ENCODE data around the gene EMX2.

EMX2 gene

DNA sequence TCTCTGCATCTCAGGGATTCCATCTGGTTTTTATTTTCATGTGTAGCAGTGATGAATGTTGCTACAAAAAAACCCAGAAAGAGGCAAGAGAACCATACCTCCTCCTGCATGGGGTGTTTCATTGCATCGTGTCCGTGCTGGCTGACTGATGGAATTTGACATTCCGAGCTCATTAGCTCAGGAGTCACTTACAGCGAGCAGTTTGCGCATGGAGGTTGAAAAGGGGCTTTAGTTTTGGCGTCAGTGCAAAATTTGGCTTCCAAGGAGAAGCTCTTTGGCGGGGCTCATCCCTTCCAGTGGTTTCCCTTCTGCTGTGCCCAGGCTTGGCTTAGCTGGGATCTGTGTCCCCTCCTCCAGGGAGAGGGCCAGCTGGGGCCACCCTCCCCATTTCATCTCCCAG, 25.8 kb downstream of the EMX2 start:
- Histone ChIP-seq H3K4me1 (ENCODE audit: control insufficient read depth, insufficient read depth, low read length) (no peaks in the 10 kb centered on the region), H3K9me3 (ENCODE audit: control insufficient read depth, insufficient read depth, low read depth, low read length) (no peaks in the 10 kb centered on the region), H3K4me3 (ENCODE audit: low read depth, low read length) (no peak overlapping the region), H3K27ac (ENCODE audit: extremely low read depth, low read depth, low read length) (no peak overlapping the region), H3K36me3 (ENCODE audit: control insufficient read depth in 2 of 2, insufficient read depth in 1 of 2, low read length in 2 of 2) (no peaks in the 10 kb centered on the region)
- ChIA-PET POLR2A (no interaction called here), CTCF (interaction anchor here (0.6 to 0.8 kb wide), 2 partner anchors 654 to 672 kb away, joined by 3 read pairs; no protein-coding TSS in a partner anchor)
- TF ChIP-seq, protein P1, sequence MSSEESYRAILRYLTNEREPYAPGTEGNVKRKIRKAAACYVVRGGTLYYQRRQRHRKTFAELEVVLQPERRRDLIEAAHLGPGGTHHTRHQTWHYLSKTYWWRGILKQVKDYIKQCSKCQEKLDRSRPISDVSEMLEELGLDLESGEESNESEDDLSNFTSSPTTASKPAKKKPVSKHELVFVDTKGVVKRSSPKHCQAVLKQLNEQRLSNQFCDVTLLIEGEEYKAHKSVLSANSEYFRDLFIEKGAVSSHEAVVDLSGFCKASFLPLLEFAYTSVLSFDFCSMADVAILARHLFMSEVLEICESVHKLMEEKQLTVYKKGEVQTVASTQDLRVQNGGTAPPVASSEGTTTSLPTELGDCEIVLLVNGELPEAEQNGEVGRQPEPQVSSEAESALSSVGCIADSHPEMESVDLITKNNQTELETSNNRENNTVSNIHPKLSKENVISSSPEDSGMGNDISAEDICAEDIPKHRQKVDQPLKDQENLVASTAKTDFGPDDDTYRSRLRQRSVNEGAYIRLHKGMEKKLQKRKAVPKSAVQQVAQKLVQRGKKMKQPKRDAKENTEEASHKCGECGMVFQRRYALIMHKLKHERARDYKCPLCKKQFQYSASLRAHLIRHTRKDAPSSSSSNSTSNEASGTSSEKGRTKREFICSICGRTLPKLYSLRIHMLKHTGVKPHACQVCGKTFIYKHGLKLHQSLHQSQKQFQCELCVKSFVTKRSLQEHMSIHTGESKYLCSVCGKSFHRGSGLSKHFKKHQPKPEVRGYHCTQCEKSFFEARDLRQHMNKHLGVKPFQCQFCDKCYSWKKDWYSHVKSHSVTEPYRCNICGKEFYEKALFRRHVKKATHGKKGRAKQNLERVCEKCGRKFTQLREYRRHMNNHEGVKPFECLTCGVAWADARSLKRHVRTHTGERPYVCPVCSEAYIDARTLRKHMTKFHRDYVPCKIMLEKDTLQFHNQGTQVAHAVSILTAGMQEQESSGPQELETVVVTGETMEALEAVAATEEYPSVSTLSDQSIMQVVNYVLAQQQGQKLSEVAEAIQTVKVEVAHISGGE (tag by site-specific recombination; conservative IDR thresholded peaks at IDR 0.05; ENCODE audit: low read depth): no peak
- TF ChIP-seq GLI2 (tag by site-specific recombination; IDR thresholded peaks at IDR 0.05; ENCODE audit: borderline replicate concordance, low read depth) (no peak), ZNF624 (tag by site-specific recombination; IDR thresholded peaks at IDR 0.05) (no peak), ZNF48 (tag by site-specific recombination; IDR thresholded peaks at IDR 0.05) (no peak), ZBTB20 (tag by site-specific recombination; IDR thresholded peaks at IDR 0.05) (no peak), ZNF423 (tag by site-specific recombination; IDR thresholded peaks at IDR 0.05) (no peak), ZNF140 (tag by site-specific recombination; IDR thresholded peaks at IDR 0.05) (no peak), MYNN (tag by site-specific recombination; IDR thresholded peaks at IDR 0.05; ENCODE audit: borderline replicate concordance) (no peak), ZNF571 (tag by site-specific recombination; IDR thresholded peaks at IDR 0.05) (no peak), ZNF248 (tag by site-specific recombination; IDR thresholded peaks at IDR 0.05) (no peak)
- TF ChIP-seq, protein P2, sequence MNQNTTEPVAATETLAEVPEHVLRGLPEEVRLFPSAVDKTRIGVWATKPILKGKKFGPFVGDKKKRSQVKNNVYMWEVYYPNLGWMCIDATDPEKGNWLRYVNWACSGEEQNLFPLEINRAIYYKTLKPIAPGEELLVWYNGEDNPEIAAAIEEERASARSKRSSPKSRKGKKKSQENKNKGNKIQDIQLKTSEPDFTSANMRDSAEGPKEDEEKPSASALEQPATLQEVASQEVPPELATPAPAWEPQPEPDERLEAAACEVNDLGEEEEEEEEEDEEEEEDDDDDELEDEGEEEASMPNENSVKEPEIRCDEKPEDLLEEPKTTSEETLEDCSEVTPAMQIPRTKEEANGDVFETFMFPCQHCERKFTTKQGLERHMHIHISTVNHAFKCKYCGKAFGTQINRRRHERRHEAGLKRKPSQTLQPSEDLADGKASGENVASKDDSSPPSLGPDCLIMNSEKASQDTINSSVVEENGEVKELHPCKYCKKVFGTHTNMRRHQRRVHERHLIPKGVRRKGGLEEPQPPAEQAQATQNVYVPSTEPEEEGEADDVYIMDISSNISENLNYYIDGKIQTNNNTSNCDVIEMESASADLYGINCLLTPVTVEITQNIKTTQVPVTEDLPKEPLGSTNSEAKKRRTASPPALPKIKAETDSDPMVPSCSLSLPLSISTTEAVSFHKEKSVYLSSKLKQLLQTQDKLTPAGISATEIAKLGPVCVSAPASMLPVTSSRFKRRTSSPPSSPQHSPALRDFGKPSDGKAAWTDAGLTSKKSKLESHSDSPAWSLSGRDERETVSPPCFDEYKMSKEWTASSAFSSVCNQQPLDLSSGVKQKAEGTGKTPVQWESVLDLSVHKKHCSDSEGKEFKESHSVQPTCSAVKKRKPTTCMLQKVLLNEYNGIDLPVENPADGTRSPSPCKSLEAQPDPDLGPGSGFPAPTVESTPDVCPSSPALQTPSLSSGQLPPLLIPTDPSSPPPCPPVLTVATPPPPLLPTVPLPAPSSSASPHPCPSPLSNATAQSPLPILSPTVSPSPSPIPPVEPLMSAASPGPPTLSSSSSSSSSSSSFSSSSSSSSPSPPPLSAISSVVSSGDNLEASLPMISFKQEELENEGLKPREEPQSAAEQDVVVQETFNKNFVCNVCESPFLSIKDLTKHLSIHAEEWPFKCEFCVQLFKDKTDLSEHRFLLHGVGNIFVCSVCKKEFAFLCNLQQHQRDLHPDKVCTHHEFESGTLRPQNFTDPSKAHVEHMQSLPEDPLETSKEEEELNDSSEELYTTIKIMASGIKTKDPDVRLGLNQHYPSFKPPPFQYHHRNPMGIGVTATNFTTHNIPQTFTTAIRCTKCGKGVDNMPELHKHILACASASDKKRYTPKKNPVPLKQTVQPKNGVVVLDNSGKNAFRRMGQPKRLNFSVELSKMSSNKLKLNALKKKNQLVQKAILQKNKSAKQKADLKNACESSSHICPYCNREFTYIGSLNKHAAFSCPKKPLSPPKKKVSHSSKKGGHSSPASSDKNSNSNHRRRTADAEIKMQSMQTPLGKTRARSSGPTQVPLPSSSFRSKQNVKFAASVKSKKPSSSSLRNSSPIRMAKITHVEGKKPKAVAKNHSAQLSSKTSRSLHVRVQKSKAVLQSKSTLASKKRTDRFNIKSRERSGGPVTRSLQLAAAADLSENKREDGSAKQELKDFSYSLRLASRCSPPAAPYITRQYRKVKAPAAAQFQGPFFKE (tag by site-specific recombination; IDR thresholded peaks at IDR 0.05; ENCODE audit: borderline replicate concordance): no peak
- TF ChIP-seq, protein P3, sequence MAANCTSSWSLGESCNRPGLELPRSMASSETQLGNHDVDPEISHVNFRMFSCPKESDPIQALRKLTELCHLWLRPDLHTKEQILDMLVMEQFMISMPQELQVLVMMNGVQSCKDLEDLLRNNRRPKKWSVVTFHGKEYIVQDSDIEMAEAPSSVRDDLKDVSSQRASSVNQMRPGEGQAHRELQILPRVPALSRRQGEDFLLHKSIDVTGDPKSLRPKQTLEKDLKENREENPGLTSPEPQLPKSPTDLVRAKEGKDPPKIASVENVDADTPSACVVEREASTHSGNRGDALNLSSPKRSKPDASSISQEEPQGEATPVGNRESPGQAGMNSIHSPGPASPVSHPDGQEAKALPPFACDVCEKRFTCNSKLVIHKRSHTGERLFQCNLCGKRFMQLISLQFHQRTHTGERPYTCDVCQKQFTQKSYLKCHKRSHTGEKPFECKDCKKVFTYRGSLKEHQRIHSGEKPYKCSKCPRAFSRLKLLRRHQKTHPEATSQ (tag by site-specific recombination; IDR thresholded peaks at IDR 0.05): no peak
- TF ChIP-seq, protein P4, sequence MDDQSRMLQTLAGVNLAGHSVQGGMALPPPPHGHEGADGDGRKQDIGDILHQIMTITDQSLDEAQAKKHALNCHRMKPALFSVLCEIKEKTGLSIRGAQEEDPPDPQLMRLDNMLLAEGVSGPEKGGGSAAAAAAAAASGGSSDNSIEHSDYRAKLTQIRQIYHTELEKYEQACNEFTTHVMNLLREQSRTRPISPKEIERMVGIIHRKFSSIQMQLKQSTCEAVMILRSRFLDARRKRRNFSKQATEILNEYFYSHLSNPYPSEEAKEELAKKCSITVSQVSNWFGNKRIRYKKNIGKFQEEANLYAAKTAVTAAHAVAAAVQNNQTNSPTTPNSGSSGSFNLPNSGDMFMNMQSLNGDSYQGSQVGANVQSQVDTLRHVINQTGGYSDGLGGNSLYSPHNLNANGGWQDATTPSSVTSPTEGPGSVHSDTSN (CRISPR knock-in tag; IDR thresholded peaks at IDR 0.05): no peak
- TF ChIP-seq, protein P5, sequence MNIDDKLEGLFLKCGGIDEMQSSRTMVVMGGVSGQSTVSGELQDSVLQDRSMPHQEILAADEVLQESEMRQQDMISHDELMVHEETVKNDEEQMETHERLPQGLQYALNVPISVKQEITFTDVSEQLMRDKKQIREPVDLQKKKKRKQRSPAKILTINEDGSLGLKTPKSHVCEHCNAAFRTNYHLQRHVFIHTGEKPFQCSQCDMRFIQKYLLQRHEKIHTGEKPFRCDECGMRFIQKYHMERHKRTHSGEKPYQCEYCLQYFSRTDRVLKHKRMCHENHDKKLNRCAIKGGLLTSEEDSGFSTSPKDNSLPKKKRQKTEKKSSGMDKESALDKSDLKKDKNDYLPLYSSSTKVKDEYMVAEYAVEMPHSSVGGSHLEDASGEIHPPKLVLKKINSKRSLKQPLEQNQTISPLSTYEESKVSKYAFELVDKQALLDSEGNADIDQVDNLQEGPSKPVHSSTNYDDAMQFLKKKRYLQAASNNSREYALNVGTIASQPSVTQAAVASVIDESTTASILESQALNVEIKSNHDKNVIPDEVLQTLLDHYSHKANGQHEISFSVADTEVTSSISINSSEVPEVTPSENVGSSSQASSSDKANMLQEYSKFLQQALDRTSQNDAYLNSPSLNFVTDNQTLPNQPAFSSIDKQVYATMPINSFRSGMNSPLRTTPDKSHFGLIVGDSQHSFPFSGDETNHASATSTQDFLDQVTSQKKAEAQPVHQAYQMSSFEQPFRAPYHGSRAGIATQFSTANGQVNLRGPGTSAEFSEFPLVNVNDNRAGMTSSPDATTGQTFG (tag by site-specific recombination; IDR thresholded peaks at IDR 0.05; ENCODE audit: borderline replicate concordance): no peak

Measured in HEK293 (cell line).